Left lung (tissue), 10 donors: ENCODE measurements around the gene LITAFD. TPM values are rescaled to one million over a fixed set of nuclear protein-coding genes. Genes with fewer than 3 reads are reported as not detected.

ENCODE experiments used
- ATAC-seq: fragments of 200-7000 bp; cut with Tn5 transposase; one replicate; pipeline ENCODE4 v1.9.1; 2020; ENCODE audit warnings: moderate library complexity
- DNase-seq, 4 donors: peaks; one replicate each; pipeline ENCODE4 v3.0.0-alpha.2; 2013 to 2020
- H3K27ac ChIP-seq, 2 donors: fragments of 200-600 bp; sonication (generic) in 1 of 2; one replicate each; pipeline versions ENCODE4 v1.5.0 to v1.8.0; 2020 to 2021
- H3K27me3 ChIP-seq, 2 donors: fragments of 200-600 bp; sonication (generic) in 1 of 2; one replicate each; pipeline versions ENCODE4 v1.5.0 to v1.8.0; 2020 to 2021
- H3K36me3 ChIP-seq, 2 donors: fragments of 200-600 bp; sonication (generic) in 1 of 2; one replicate each; pipeline versions ENCODE4 v1.5.0 to v1.8.0; 2020 to 2021
- H3K4me1 ChIP-seq, 2 donors: fragments of 200-600 bp; one replicate each; pipeline ENCODE4 v1.8.0; 2021
- H3K4me3 ChIP-seq, 2 donors: fragments of 200-600 bp; sonication (generic) in 1 of 2; one replicate each; pipeline versions ENCODE4 v1.5.0 to v1.8.0; 2020 to 2021; ENCODE audit warnings: mild to moderate bottlenecking in 1 of 2
- H3K9me3 ChIP-seq, 2 donors: fragments of 200-600 bp; sonication (generic) in 1 of 2; one replicate each; pipeline versions ENCODE4 v1.5.0 to v1.8.0; 2020 to 2021
- CTCF ChIP-seq, 2 donors: fragments of 200-600 bp; sonication (generic) in 1 of 2; IDR thresholded peaks; one replicate each; pipeline versions ENCODE4 v1.5.0 to v1.8.0; 2021; ENCODE audit warnings: antibody characterized with exemption in 2 of 2
- intact Hi-C, 2 donors: fragments of 100-400 bp; cut with DNase I; formaldehyde crosslinking; loops; one replicate each; pipeline versions ENCODE4 v1.11.2 to v1.14.2; 2022
- polyA plus RNA-seq, 6 donors: library from polyadenylated mRNA; unstranded; fragments of 120-200 nt; gene quantifications; one replicate each; pipeline ENCODE4 v1.2.1, GENCODE V29; 2013; ENCODE audit not compliant: insufficient read length in 6 of 6
- total RNA-seq, 2 donors: library from RNA; stranded (reverse); fragmentation: NEBNext Ultra II Directional; extraction: Animal tissue kit (Norgen Biotek cat#: 25700); gene quantifications; one replicate each; pipeline ENCODE4 v1.2.1, GENCODE V29; 2021
- donor health status: DM: no; HTN: yes; CAD: no.
- donor health status: DM: no; HTN: no; CAD: no.

Gene LITAFD
- total and polyA plus RNA-seq, 8 donors: 0.18 to 0.27 TPM; not detected in 6

DNA sequence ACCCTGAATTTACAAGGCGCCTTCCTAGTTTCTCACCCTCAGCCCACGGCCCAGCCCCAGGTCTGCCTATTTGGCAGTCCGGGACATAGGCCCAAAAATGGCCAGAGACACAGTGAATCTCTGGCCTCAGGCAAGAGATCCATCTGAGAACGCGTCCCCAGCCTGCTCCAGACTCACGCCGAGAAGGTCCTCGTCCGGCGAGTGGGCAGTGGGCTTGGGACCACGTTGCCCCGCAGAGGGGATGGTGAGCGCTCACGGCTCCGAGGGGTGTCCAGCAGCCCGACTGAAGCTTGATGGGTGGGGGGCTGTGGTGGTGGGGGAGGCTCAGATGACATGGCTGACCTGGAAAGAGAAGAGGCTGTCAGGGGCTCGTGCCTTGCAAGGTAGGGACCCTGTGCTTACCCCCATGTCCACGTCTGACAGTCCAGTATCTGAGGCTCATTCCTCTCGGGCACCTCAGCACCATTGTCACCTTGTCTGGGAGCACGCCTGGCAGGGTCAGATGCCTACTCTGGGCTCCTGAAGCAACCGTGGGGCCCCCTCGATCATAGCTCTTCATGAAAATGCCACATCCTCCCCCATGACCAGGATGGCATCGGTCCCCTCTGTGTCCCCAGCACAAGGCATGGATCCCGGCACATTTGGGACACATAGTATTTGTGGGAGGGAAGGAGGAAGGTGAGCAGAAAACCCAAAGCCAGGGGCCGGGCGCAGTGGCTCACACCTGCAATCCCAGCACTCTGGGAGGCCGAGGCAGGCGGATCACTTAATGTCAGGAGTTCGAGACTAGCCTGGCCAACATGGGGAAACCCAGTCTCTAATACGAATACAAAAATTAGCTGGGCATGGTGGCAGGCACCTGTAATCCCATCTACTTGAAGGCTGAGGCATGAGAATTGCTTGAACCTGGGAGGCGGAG lies 22.9 kb upstream of the LITAFD start:
- Histone ChIP-seq H3K9me3 (no peaks in the 10 kb centered on the region), H3K36me3 (peaks cover 0 to 45% of the 10 kb centered on the region in 2 donors), H3K27ac (peak overlapping the region in 1 of 2 donors; percentile 65), H3K4me3 (no peak overlapping the region), H3K4me1 (peaks cover 14 to 59% of the 10 kb centered on the region in 2 donors), H3K27me3 (no peaks in the 10 kb centered on the region)
- intact Hi-C loops: no loop called here
- peak in 2 of 4 donors; percentile 27 to 51 for DNase-seq
- no peak for ATAC-seq
- TF ChIP-seq CTCF (IDR thresholded peaks at IDR 0.05): no peak

- H3K27ac ChIP-seq: peak overlapping the region in 1 of 2 donors; percentile 65
These were observed 22.0 kb upstream of the LITAFD start for GRCh38 chr16:8859913-8860881.

DNA sequence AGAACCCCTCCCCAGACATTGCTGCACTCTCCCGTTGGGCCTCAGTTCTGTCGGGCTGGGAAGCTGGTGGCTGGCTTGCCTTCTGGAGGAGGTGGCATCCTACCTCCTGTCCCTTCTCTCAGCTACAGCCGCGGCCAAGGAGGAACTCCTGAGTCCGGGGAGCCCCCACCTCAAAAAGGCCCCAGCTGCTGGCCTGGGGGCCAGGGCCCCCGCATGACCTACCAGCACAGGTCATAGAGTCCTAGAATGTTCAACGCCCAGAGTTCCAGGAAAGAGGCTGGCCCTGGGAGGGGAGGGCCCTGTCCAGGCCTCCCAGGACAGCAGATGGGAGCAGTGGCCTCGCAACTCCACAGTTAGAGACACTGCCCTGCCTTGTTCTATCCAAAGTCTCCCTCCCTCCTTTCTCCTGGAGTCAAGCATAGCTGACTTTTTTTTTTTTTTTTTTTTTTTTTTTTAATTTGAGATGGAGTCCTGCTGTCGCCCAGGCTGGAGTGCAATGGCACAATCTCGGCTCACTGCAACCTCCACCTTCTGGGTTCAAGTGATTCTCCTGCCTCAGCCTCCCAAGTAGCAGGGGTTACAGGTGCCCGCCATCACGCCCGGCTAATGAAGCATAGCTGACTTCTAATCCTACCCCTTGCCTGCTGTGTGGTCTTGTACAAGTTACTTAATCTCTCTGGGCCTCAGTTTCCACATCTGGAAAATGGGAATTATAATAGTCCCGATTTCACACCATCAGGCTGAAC lies 20.4 kb upstream of the LITAFD start:
- Histone ChIP-seq H3K27me3 (no peaks in the 10 kb centered on the region), H3K4me3 (no peak overlapping the region), H3K4me1 (peaks cover 29 to 81% of the 10 kb centered on the region in 2 donors), H3K36me3 (peaks cover 0 to 20% of the 10 kb centered on the region in 2 donors), H3K27ac (peak overlapping the region; percentile 26 to 58), H3K9me3 (no peaks in the 10 kb centered on the region)
- peak in 2 of 4 donors; percentile 42 to 60 for DNase-seq
- TF ChIP-seq CTCF (IDR thresholded peaks at IDR 0.05): no peak
- intact Hi-C loops: no loop called here
- ATAC-seq: peak; percentile 6

More at GRCh38 chr16:8859913-8860881, 22.0 kb upstream of the LITAFD start:
- ATAC-seq (peak; percentile 15), DNase-seq (peak in 3 of 4 donors; percentile 34 to 56 (median 51))
- H3K27me3 ChIP-seq: no peaks in the 10 kb centered on the region
- intact Hi-C loops: no loop called here
- H3K9me3 ChIP-seq: no peaks in the 10 kb centered on the region
- no peak overlapping the region for H3K4me3 ChIP-seq
- peaks cover 0 to 36% of the 10 kb centered on the region in 2 donors for H3K36me3 ChIP-seq
- H3K4me1 ChIP-seq: peaks cover 21 to 69% of the 10 kb centered on the region in 2 donors
- no peak for TF ChIP-seq CTCF (IDR thresholded peaks at IDR 0.05)

GRCh38 chr16:8862309-8863130 lies 19.6 kb upstream of the LITAFD start:
- ATAC-seq: no peak
- peak in 1 of 4 donors; percentile 60 for DNase-seq
- Histone ChIP-seq H3K36me3 (peaks cover 0 to 17% of the 10 kb centered on the region in 2 donors), H3K27ac (peak overlapping the region; percentile 48 to 58), H3K4me3 (no peak overlapping the region), H3K9me3 (no peaks in the 10 kb centered on the region), H3K4me1 (peaks cover 30 to 88% of the 10 kb centered on the region in 2 donors), H3K27me3 (no peaks in the 10 kb centered on the region)
- intact Hi-C loops: no loop called here
- TF ChIP-seq CTCF (IDR thresholded peaks at IDR 0.05): no peak
